ENCODE measurements around the gene MAPKAP1. TPM values are rescaled to one million over a fixed set of nuclear protein-coding genes. Genes with fewer than 3 reads are reported as not detected.

MAPKAP1 gene
- total and polyA plus RNA-seq, 2 experiments from 2014 or later, result 68.4 to 98.5 TPM

DNA sequence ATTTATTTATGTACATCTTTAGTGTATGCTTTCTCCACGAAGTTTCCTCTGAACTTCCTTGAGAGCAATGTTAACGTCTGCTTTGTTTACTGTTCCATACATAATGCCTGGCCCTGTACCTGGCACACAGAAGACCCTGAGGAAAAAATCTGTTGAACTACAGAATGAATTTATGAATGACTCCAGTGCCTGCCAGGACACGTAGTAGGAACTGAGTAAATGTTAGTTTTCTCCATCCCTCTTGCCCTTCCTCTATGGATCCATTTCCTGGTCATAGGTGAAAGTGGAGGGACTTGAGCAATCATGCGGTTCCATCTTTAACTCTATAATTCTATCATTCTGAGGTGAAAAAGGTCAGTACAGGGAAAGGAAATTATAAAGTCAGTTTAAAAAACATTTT is 117.7 kb downstream of the MAPKAP1 start (continued):
- TF ChIP-seq ETS1 (IDR thresholded peaks at IDR 0.05) (no peak), ZNF331 (CRISPR knock-in tag; IDR thresholded peaks at IDR 0.05; ENCODE audit: low read depth) (no peak), EZH2 (IDR thresholded peaks at IDR 0.05; ENCODE audit: low read depth, unreplicated experiment) (no peak), POLR2AphosphoS5 (IDR thresholded peaks at IDR 0.05; ENCODE audit: low read depth) (no peak), JUNB (IDR thresholded peaks at IDR 0.05; ENCODE audit: unreplicated experiment) (no peak)

- Mint-ChIP-seq H3K27ac (no peak overlapping the region), H3K9me3 (no peaks in the 10 kb centered on the region), H3K4me3 (no peak overlapping the region), H3K36me3 (ENCODE audit: low read depth) (peaks cover 2% of the 10 kb centered on the region; the same call in 1 of the 3 replicates), H3K4me1 (peaks cover 12% of the 10 kb centered on the region), H3K27me3 (ENCODE audit: insufficient read depth, low read depth, poor library complexity) (peaks cover 6% of the 10 kb centered on the region)
- no peaks in the 10 kb centered on the region; the same call in 1 of the 2 replicates for H3K36me3 ChIP-seq (ENCODE audit: insufficient read depth)
- no peaks in the 10 kb centered on the region for H3K27me3 ChIP-seq (ENCODE audit: insufficient read depth)
- no peak overlapping the region for H3K4me2 ChIP-seq
- no peak overlapping the region for H3K27ac ChIP-seq (ENCODE audit: low read depth)
- H3K4me1 ChIP-seq (ENCODE audit: insufficient read depth), result no peaks in the 10 kb centered on the region
- no peaks in the 10 kb centered on the region for H3F3A ChIP-seq (replicated peaks; ENCODE audit: low read depth)
- no peak for DNase-seq (ENCODE audit: low spot score)
- H3K4me3 ChIP-seq, result no peak overlapping the region
- no peak for ATAC-seq
- H3K79me2 ChIP-seq (replicated peaks; ENCODE audit: insufficient read depth), result peaks cover 61% of the 10 kb centered on the region
- no peak overlapping the region for H2AFZ ChIP-seq
- no peaks in the 10 kb centered on the region for H4K20me1 ChIP-seq (replicated peaks; ENCODE audit: insufficient read depth)
- no peaks in the 10 kb centered on the region for H3K9me2 ChIP-seq (ENCODE audit: insufficient read depth)
- TF ChIP-seq POLR2AphosphoS5 (IDR thresholded peaks at IDR 0.05; ENCODE audit: low read depth), result no peak
- no peak for TF ChIP-seq ZNF462 (CRISPR knock-in tag; IDR thresholded peaks at IDR 0.05)
- TF ChIP-seq ETS1 (IDR thresholded peaks at IDR 0.05), result no peak
- no peak for TF ChIP-seq EZH2phosphoT487 (IDR thresholded peaks at IDR 0.05; ENCODE audit: unreplicated experiment)
- TF ChIP-seq NANOG (IDR thresholded peaks at IDR 0.05; ENCODE audit: borderline replicate concordance), result no peak
- no peak for TF ChIP-seq CTCF (conservative IDR thresholded peaks at IDR 0.05; ENCODE audit: low read depth in 2 of 2)
- no peak for TF ChIP-seq EZH2 (IDR thresholded peaks at IDR 0.05; ENCODE audit: low read depth, unreplicated experiment)
- TF ChIP-seq ZNF331 (CRISPR knock-in tag; IDR thresholded peaks at IDR 0.05; ENCODE audit: low read depth), result no peak
- TF ChIP-seq, protein P1, sequence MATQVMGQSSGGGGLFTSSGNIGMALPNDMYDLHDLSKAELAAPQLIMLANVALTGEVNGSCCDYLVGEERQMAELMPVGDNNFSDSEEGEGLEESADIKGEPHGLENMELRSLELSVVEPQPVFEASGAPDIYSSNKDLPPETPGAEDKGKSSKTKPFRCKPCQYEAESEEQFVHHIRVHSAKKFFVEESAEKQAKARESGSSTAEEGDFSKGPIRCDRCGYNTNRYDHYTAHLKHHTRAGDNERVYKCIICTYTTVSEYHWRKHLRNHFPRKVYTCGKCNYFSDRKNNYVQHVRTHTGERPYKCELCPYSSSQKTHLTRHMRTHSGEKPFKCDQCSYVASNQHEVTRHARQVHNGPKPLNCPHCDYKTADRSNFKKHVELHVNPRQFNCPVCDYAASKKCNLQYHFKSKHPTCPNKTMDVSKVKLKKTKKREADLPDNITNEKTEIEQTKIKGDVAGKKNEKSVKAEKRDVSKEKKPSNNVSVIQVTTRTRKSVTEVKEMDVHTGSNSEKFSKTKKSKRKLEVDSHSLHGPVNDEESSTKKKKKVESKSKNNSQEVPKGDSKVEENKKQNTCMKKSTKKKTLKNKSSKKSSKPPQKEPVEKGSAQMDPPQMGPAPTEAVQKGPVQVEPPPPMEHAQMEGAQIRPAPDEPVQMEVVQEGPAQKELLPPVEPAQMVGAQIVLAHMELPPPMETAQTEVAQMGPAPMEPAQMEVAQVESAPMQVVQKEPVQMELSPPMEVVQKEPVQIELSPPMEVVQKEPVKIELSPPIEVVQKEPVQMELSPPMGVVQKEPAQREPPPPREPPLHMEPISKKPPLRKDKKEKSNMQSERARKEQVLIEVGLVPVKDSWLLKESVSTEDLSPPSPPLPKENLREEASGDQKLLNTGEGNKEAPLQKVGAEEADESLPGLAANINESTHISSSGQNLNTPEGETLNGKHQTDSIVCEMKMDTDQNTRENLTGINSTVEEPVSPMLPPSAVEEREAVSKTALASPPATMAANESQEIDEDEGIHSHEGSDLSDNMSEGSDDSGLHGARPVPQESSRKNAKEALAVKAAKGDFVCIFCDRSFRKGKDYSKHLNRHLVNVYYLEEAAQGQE (IDR thresholded peaks at IDR 0.05; ENCODE audit: unreplicated experiment), result no peak
Observed at GRCh38 chr9:125587819-125588460, 119.1 kb downstream of the MAPKAP1 start.

All from GM23338 (cell line).